Muscle of leg (tissue), 11 donors: ENCODE data around the gene GAA. TPM values are rescaled to one million over a fixed set of nuclear protein-coding genes. Genes with fewer than 3 reads are reported as not detected.

Experiments used
- DNase-seq: peaks from one replicate; pipeline ENCODE4 v3.0.0; 2013
- H3K27ac ChIP-seq: one replicate; pipeline ENCODE4 v1.5.1; 2013; ENCODE audit warnings: mild to moderate bottlenecking, low read length, control low read depth
- H3K27me3 ChIP-seq: one replicate; pipeline ENCODE4 v1.6.1; 2013; ENCODE audit warnings: low read length; ENCODE audit not compliant: control insufficient read depth, insufficient read depth
- H3K36me3 ChIP-seq: one replicate; pipeline ENCODE4 v1.6.1; 2013; ENCODE audit warnings: low read length; ENCODE audit not compliant: control insufficient read depth, insufficient read depth
- H3K4me1 ChIP-seq: one replicate; pipeline ENCODE4 v1.6.1; 2013; ENCODE audit warnings: low read length; ENCODE audit not compliant: control insufficient read depth, insufficient read depth
- H3K4me3 ChIP-seq: one replicate; pipeline ENCODE4 v1.5.1; 2013; ENCODE audit warnings: low read length, control low read depth
- H3K9me3 ChIP-seq: replicated peaks from 2 replicates; pipeline ENCODE4 v1.6.1; 2013; ENCODE audit warnings: low read depth, low read length; ENCODE audit not compliant: control insufficient read depth
- WGBS: methylation state at CpG from one replicate; pipeline ENCODE4 v1.1.5; 2013; ENCODE audit warnings: missing lambda C conversion rate; ENCODE audit not compliant: insufficient coverage; 5-methylcytosine and 5-hydroxymethylcytosine counted together
- polyA plus RNA-seq, 8 donors: library from polyadenylated mRNA; unstranded; fragments of 120-200 nt; gene quantifications; one replicate each; pipeline versions ENCODE4 v1.2.1 to v1.2.3, GENCODE V29; 2013; ENCODE audit warnings: inconsistent platforms in 1 of 8, low replicate concordance in 1 of 8; ENCODE audit not compliant: insufficient read length in 8 of 8, insufficient read depth in 1 of 8
- total RNA-seq: library from RNA; stranded (reverse); fragments of 120-200 nt; gene quantifications from one replicate; pipeline ENCODE4 v1.2.4, GENCODE V29; 2013

The GAA gene
- total and polyA plus RNA-seq, 9 donors, result 14.4 to 37.1 (median 29.6) TPM

- Histone ChIP-seq H3K36me3 (no peaks in the 10 kb centered on the region), H3K27ac (peak overlapping the region; percentile 20), H3K27me3 (no peaks in the 10 kb centered on the region), H3K4me1 (peaks cover 22% of the 10 kb centered on the region), H3K9me3 (no peaks in the 10 kb centered on the region), H3K4me3 (no peak overlapping the region)
- no peak for DNase-seq
- 82% methylated on average over 16 of the region's 16 CpGs for WGBS
These were observed 5.4 kb upstream of the GAA start for GRCh38 chr17:80095844-80096475.

GRCh38 chr17:80096561-80097021, 4.8 kb upstream of the GAA start:
- Histone ChIP-seq H3K4me1 (peaks cover 22% of the 10 kb centered on the region), H3K9me3 (no peaks in the 10 kb centered on the region), H3K36me3 (no peaks in the 10 kb centered on the region), H3K27me3 (no peaks in the 10 kb centered on the region), H3K27ac (peak overlapping the region; percentile 47), H3K4me3 (no peak overlapping the region)
- WGBS, result 37% methylated on average over 10 of the region's 12 CpGs
- peak; percentile 58 for DNase-seq

GRCh38 chr17:80097127-80097621, 4.2 kb upstream of the GAA start:
- H3K27me3 ChIP-seq, result no peaks in the 10 kb centered on the region
- DNase-seq, result no peak
- H3K4me3 ChIP-seq, result no peak overlapping the region
- H3K4me1 ChIP-seq, result peaks cover 27% of the 10 kb centered on the region
- H3K36me3 ChIP-seq, result no peaks in the 10 kb centered on the region
- H3K27ac ChIP-seq, result peak overlapping the region; percentile 47
- no peaks in the 10 kb centered on the region for H3K9me3 ChIP-seq
- 50% methylated on average over 12 of the region's 17 CpGs for WGBS

- DNase-seq, result no peak
- Histone ChIP-seq H3K27ac (no peak overlapping the region), H3K4me3 (no peak overlapping the region), H3K4me1 (peaks cover 32% of the 10 kb centered on the region), H3K9me3 (no peaks in the 10 kb centered on the region), H3K36me3 (no peaks in the 10 kb centered on the region), H3K27me3 (no peaks in the 10 kb centered on the region)
- 90% methylated on average over 23 of the region's 23 CpGs for WGBS
These were observed 3.3 kb upstream of the GAA start for GRCh38 chr17:80097844-80098691.

GRCh38 chr17:80099291-80100034, 1.9 kb upstream of the GAA start:
- 84% methylated on average over 16 of the region's 27 CpGs for WGBS
- DNase-seq, result no peak
- no peak overlapping the region for H3K27ac ChIP-seq
- H3K4me1 ChIP-seq, result peaks cover 33% of the 10 kb centered on the region
- H3K9me3 ChIP-seq, result no peaks in the 10 kb centered on the region
- no peaks in the 10 kb centered on the region for H3K27me3 ChIP-seq
- H3K4me3 ChIP-seq, result no peak overlapping the region
- H3K36me3 ChIP-seq, result no peaks in the 10 kb centered on the region

GRCh38 chr17:80100035-80100323, 1.4 kb upstream of the GAA start:
- H3K9me3 ChIP-seq, result no peaks in the 10 kb centered on the region
- peaks cover 3% of the 10 kb centered on the region for H3K27me3 ChIP-seq
- no peak overlapping the region for H3K4me3 ChIP-seq
- DNase-seq, result no peak
- peaks cover 36% of the 10 kb centered on the region for H3K4me1 ChIP-seq
- no peaks in the 10 kb centered on the region for H3K36me3 ChIP-seq
- 85% methylated on average over 4 of the region's 4 CpGs for WGBS
- H3K27ac ChIP-seq, result no peak overlapping the region

GRCh38 chr17:80101946-80102663, 724 bp downstream of the GAA start:
- H3K4me1 ChIP-seq, result peaks cover 38% of the 10 kb centered on the region
- H3K36me3 ChIP-seq, result no peaks in the 10 kb centered on the region
- H3K9me3 ChIP-seq, result no peaks in the 10 kb centered on the region
- peak overlapping the region; percentile 88 for H3K4me3 ChIP-seq
- peaks cover 3% of the 10 kb centered on the region for H3K27me3 ChIP-seq
- H3K27ac ChIP-seq, result no peak overlapping the region
- WGBS, result 14% methylated on average over 15 of the region's 21 CpGs
- DNase-seq, result peak; percentile 36

GRCh38 chr17:80102664-80103448, 1.5 kb downstream of the GAA start:
- 93% methylated on average over 9 of the region's 15 CpGs for WGBS
- Histone ChIP-seq H3K4me1 (peaks cover 32% of the 10 kb centered on the region), H3K27ac (no peak overlapping the region), H3K4me3 (no peak overlapping the region), H3K27me3 (peaks cover 3% of the 10 kb centered on the region), H3K36me3 (no peaks in the 10 kb centered on the region), H3K9me3 (no peaks in the 10 kb centered on the region)
- DNase-seq, result no peak

GRCh38 chr17:80103449-80104085, 2.2 kb downstream of the GAA start:
- DNase-seq, result no peak
- Histone ChIP-seq H3K4me1 (peaks cover 27% of the 10 kb centered on the region), H3K4me3 (no peak overlapping the region), H3K27me3 (peaks cover 3% of the 10 kb centered on the region), H3K9me3 (no peaks in the 10 kb centered on the region), H3K27ac (no peak overlapping the region), H3K36me3 (no peaks in the 10 kb centered on the region)
- 82% methylated on average over 14 of the region's 19 CpGs for WGBS
